MM.1S (cell line): Measurements from ENCODE around the gene CAMLG.
"Not testable (repeated sequence)": the region's sequence is repeated elsewhere in the genome, so short reads cannot be mapped to it uniquely, and the experiment has no call there.

Source experiments
- DNase-seq: peaks from one replicate; pipeline ENCODE4 v3.0.0-alpha.2; 2015
- H2AFZ ChIP-seq: fragments of 300-600 bp; sonication (generic); 2 replicates; pipeline ENCODE4 v1.6.0; 2016; ENCODE audit warnings: antibody characterized with exemption, low read length
- H3F3A ChIP-seq: fragments of 300-600 bp; sonication (generic); 2 replicates; pipeline ENCODE4 v1.6.1; 2016; ENCODE audit warnings: mild to moderate bottlenecking, antibody characterized with exemption, low read length, moderate library complexity, mixed read lengths; ENCODE audit not compliant: insufficient read depth
- H3K27ac ChIP-seq: fragments of 300-600 bp; sonication (generic); 2 replicates; pipeline ENCODE4 v1.5.1; 2016; ENCODE audit warnings: mild to moderate bottlenecking, low read length
- H3K27me3 ChIP-seq: fragments of 300-600 bp; sonication (generic); replicated peaks from 2 replicates; pipeline ENCODE4 v1.6.0; 2016; ENCODE audit warnings: low read length; ENCODE audit not compliant: insufficient read depth
- H3K36me3 ChIP-seq: fragments of 300-600 bp; sonication (generic); replicated peaks from 2 replicates; pipeline ENCODE4 v1.6.1; 2016; ENCODE audit warnings: mild to moderate bottlenecking, low read length, mixed read lengths; ENCODE audit not compliant: insufficient read depth
- H3K4me1 ChIP-seq: fragments of 300-600 bp; sonication (generic); 2 replicates; pipeline ENCODE4 v1.6.1; 2016; ENCODE audit warnings: low read length, mixed read lengths
- H3K4me2 ChIP-seq: fragments of 300-600 bp; sonication (generic); 2 replicates; pipeline ENCODE4 v1.6.0; 2016; ENCODE audit warnings: low read depth, low read length
- H3K4me3 ChIP-seq: fragments of 300-600 bp; sonication (generic); 2 replicates; pipeline ENCODE4 v1.5.1; 2016; ENCODE audit warnings: low read length, mixed read lengths
- H3K79me2 ChIP-seq: fragments of 300-600 bp; sonication (generic); 2 replicates; pipeline ENCODE4 v1.6.1; 2016; ENCODE audit warnings: mixed run types, low read length, mixed read lengths
- H3K9ac ChIP-seq: fragments of 300-600 bp; sonication (generic); 2 replicates; pipeline ENCODE4 v1.6.1; 2016; ENCODE audit warnings: low read length, mixed read lengths
- H3K9me2 ChIP-seq: fragments of 300-600 bp; sonication (generic); replicated peaks from 2 replicates; pipeline ENCODE4 v1.6.1; 2016; ENCODE audit warnings: mild to moderate bottlenecking, low read length, mixed read lengths; ENCODE audit not compliant: insufficient read depth
- H3K9me3 ChIP-seq: fragments of 300-600 bp; sonication (generic); replicated peaks from 2 replicates; pipeline ENCODE4 v1.6.1; 2016; ENCODE audit warnings: mild to moderate bottlenecking, low read length, mixed read lengths; ENCODE audit not compliant: insufficient read depth
- H4K20me1 ChIP-seq: fragments of 300-600 bp; sonication (generic); 2 replicates; pipeline ENCODE4 v1.6.1; 2016; ENCODE audit warnings: mild to moderate bottlenecking, low read length, moderate library complexity, mixed read lengths; ENCODE audit not compliant: insufficient read depth
- EZH2 ChIP-seq: fragments of 300-600 bp; sonication (generic); optimal IDR thresholded peaks from 2 replicates; pipeline ENCODE3; 2017; ENCODE audit warnings: low read depth, mild to moderate bottlenecking, antibody characterized with exemption, low read length, mixed read lengths
- EZH2phosphoT487 ChIP-seq: fragments of 300-600 bp; sonication (generic); IDR thresholded peaks from 2 replicates; pipeline ENCODE4 v1.6.1; 2018; ENCODE audit warnings: antibody characterized with exemption, low read length
- TF ChIP-seq, protein P1 (sequence below): fragments of 300-600 bp; sonication (generic); IDR thresholded peaks from 2 replicates; pipeline ENCODE4 v1.5.1; 2016; ENCODE audit warnings: antibody characterized with exemption, low read length, mixed read lengths

The CAMLG gene

DNA sequence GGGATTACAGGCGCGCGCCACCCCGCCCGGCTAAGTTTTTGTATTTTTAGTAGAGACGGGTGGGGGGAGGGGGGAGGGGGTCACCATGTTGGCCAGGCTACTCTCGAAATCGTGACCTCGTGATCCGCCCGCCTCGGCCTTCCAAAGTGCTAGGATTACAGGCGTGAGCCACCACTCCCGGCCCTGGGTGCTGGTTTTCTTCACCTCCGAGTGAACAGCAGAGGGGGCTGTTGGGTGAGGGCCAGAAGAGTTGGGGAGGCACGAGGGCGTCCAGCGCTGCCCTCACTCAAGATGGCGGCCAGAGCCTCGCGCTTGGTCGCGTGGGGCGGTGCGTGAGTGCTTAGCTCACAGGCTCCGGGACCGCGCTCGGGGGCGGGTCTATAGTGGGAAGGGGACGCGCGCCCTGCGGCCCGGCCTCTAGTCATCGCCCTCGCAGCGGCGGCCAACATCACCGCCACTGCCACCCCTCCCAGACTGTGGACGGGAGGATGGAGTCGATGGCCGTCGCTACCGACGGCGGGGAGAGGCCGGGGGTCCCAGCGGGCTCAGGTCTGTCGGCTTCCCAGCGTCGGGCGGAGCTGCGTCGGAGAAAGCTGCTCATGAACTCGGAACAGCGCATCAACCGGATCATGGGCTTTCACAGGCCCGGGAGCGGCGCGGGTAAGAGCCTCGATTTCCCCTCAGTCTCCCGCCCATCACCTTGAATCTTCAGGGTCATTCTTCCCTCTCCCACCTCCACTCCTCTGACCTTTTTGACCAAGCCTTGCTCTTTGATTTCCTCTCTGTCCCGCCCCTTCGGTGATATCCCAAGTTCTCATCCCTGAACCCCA is at the start of gene CAMLG:
TSS of gene CAMLG (plus strand) at position 416 of the 830 bp plus-strand sequence. CDS start at position 489, 73 bp downstream.
- H2AFZ ChIP-seq: peak within 1 kb of the TSS; percentile 99
- H4K20me1 ChIP-seq: no peaks in the 10 kb centered on the region
- H3F3A ChIP-seq: peaks cover 10% of the 10 kb centered on the region; the same call in 1 of the 2 replicates
- H3K27me3 ChIP-seq: no peaks in the 10 kb centered on the region
- peak within 1 kb of the TSS; percentile 77 for H3K9ac ChIP-seq
- peak within 1 kb of the TSS; percentile 98 for H3K4me3 ChIP-seq
- no peak for TF ChIP-seq EZH2phosphoT487
- TF ChIP-seq, protein P1, sequence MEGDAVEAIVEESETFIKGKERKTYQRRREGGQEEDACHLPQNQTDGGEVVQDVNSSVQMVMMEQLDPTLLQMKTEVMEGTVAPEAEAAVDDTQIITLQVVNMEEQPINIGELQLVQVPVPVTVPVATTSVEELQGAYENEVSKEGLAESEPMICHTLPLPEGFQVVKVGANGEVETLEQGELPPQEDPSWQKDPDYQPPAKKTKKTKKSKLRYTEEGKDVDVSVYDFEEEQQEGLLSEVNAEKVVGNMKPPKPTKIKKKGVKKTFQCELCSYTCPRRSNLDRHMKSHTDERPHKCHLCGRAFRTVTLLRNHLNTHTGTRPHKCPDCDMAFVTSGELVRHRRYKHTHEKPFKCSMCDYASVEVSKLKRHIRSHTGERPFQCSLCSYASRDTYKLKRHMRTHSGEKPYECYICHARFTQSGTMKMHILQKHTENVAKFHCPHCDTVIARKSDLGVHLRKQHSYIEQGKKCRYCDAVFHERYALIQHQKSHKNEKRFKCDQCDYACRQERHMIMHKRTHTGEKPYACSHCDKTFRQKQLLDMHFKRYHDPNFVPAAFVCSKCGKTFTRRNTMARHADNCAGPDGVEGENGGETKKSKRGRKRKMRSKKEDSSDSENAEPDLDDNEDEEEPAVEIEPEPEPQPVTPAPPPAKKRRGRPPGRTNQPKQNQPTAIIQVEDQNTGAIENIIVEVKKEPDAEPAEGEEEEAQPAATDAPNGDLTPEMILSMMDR: peak; percentile 75
- TF ChIP-seq EZH2: no peak
- peaks cover 10% of the 10 kb centered on the region; the same call in 1 of the 2 replicates for H3K4me1 ChIP-seq
- H3K4me2 ChIP-seq: peak within 1 kb of the TSS; percentile 93
- no peaks in the 10 kb centered on the region for H3K36me3 ChIP-seq
- peaks cover 34% of the 10 kb centered on the region for H3K79me2 ChIP-seq
- no peaks in the 10 kb centered on the region for H3K9me3 ChIP-seq
- no peaks in the 10 kb centered on the region for H3K9me2 ChIP-seq
- peak; percentile 98 for DNase-seq
- peak within 1 kb of the TSS; percentile 19; the same call in 1 of the 2 replicates for H3K27ac ChIP-seq

- H3K27ac ChIP-seq, H3K4me3 ChIP-seq, H3K4me1 ChIP-seq, H3K9me2 ChIP-seq, H3F3A ChIP-seq, H3K9ac ChIP-seq, H3K27me3 ChIP-seq, H3K4me2 ChIP-seq, H4K20me1 ChIP-seq, DNase-seq, H2AFZ ChIP-seq, H3K79me2 ChIP-seq, H3K9me3 ChIP-seq: not testable (repeated sequence)
- H3K36me3 ChIP-seq: peaks cover 16% of the 10 kb centered on the region; the same call in 1 of the 2 replicates
These were observed 48.2 kb upstream of the CAMLG start for GRCh38 chr5:134690144-134690543.

DNA sequence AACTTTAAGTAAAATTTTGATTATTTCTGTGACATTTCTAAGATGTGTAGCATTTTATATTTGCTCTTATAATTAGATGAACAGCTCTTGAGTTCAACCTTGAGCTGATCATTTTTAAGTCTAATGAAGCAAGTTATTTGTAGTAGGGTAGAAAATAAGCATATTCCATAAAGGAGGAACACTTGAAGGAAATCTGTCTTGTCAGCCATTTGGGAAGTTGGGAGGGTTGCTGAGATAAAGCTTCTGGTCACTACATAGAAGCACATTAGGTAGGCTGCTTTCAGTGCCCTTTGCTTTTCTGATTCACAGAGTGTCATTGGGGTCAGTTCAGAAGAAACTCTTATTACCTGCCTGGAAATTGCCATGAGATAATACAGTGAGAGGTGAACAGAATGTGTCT is 45.6 kb upstream of the CAMLG start:
- Histone ChIP-seq H3K27me3 (no peaks in the 10 kb centered on the region), H3K9me3 (no peaks in the 10 kb centered on the region), H2AFZ (no peak overlapping the region), H3K4me2 (no peak overlapping the region), H3K36me3 (peaks cover 11% of the 10 kb centered on the region; the same call in 1 of the 2 replicates), H3K4me3 (no peak overlapping the region), H3K4me1 (no peaks in the 10 kb centered on the region), H3K9ac (no peak overlapping the region), H4K20me1 (no peaks in the 10 kb centered on the region), H3K27ac (no peak overlapping the region), H3K79me2 (no peaks in the 10 kb centered on the region), H3K9me2 (no peaks in the 10 kb centered on the region), H3F3A (no peaks in the 10 kb centered on the region)
- DNase-seq: no peak
- no peak for TF ChIP-seq EZH2
- TF ChIP-seq, protein P1: no peak

DNA sequence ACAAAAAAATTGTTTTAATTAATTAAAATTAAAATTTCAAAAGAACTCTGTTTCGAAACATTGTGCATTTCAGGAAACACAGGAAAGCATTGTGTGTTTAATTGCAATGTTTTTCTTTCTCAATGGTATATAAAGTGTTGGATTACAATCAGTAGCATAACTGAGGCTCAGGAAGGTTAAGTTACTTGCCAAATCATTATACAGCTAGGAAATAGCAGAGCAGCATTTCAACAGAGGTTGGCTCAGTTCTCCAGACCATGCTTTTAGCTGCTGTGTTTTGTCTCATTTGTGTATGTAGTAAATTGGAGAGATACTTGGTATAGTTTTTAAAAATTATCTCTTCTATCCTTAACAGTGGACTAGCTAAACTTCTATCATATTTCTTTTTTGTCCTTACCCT is 30.0 kb upstream of the CAMLG start:
- Histone ChIP-seq H3K27me3 (no peaks in the 10 kb centered on the region), H3K9me3 (no peaks in the 10 kb centered on the region), H3K79me2 (no peaks in the 10 kb centered on the region), H3K4me1 (no peaks in the 10 kb centered on the region), H3K36me3 (peaks cover 5% of the 10 kb centered on the region; the same call in 1 of the 2 replicates), H4K20me1 (no peaks in the 10 kb centered on the region), H3F3A (no peaks in the 10 kb centered on the region), H3K27ac (no peak overlapping the region), H2AFZ (no peak overlapping the region), H3K4me2 (no peak overlapping the region), H3K9me2 (no peaks in the 10 kb centered on the region), H3K9ac (no peak overlapping the region), H3K4me3 (no peak overlapping the region)
- TF ChIP-seq, protein P1: no peak
- no peak for DNase-seq
